Stimulated activated CD4-positive, alpha-beta T cell treated with anti-CD3 and anti-CD28 coated beads, Interleukin-2, amount 100 ng/mL, for 48 hours (primary cell): ENCODE measurements around the gene TTC23L.

Experiments
- DNase-seq, 2 donors: peaks; one replicate each; pipeline ENCODE4 v3.0.0-alpha.2; 2020

Gene TTC23L

GRCh38 chr5:34926318-34926888, 87.4 kb downstream of the TTC23L start:
- DNase-seq, result no peak

- DNase-seq, result no peak
These were observed 88.8 kb downstream of the TTC23L start for GRCh38 chr5:34927785-34928184.

- no peak for DNase-seq
These were observed 89.3 kb downstream of the TTC23L start for GRCh38 chr5:34928267-34928666.

GRCh38 chr5:34929134-34929719, 90.3 kb downstream of the TTC23L start, which contains the start of gene DNAJC21:
Gene DNAJC21, plus strand, starts transcription at chr5:34929559. Its CDS starts 261 bp downstream, at chr5:34929820.
- peak; percentile 97 for DNase-seq

- peak; percentile 64 to 65 for DNase-seq
These were observed 90.9 kb downstream of the TTC23L start for GRCh38 chr5:34929720-34930461.

- no peak for DNase-seq
These were observed 91.5 kb downstream of the TTC23L start for GRCh38 chr5:34930462-34930844.

GRCh38 chr5:34930870-34931269, 91.9 kb downstream of the TTC23L start:
- no peak for DNase-seq

- DNase-seq, result no peak
These were observed 94.0 kb downstream of the TTC23L start for GRCh38 chr5:34932947-34933346.

- DNase-seq, result no peak
These were observed 103.0 kb downstream of the TTC23L start for GRCh38 chr5:34941936-34942335.

- DNase-seq, result no peak
These were observed 105.1 kb downstream of the TTC23L start for GRCh38 chr5:34944044-34944443.

- DNase-seq, result no peak
These were observed 105.6 kb downstream of the TTC23L start for GRCh38 chr5:34944460-34945047.
